Measurements from ENCODE around the gene BTG2.
A peak's percentile ranks its signal among the peaks of the same experiment; 100 is the strongest.
"Not testable (repeated sequence)": the region's sequence is repeated elsewhere in the genome, so short reads cannot be mapped to it uniquely, and the experiment has no call there.

BTG2 gene, protein sequence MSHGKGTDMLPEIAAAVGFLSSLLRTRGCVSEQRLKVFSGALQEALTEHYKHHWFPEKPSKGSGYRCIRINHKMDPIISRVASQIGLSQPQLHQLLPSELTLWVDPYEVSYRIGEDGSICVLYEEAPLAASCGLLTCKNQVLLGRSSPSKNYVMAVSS

DNA sequence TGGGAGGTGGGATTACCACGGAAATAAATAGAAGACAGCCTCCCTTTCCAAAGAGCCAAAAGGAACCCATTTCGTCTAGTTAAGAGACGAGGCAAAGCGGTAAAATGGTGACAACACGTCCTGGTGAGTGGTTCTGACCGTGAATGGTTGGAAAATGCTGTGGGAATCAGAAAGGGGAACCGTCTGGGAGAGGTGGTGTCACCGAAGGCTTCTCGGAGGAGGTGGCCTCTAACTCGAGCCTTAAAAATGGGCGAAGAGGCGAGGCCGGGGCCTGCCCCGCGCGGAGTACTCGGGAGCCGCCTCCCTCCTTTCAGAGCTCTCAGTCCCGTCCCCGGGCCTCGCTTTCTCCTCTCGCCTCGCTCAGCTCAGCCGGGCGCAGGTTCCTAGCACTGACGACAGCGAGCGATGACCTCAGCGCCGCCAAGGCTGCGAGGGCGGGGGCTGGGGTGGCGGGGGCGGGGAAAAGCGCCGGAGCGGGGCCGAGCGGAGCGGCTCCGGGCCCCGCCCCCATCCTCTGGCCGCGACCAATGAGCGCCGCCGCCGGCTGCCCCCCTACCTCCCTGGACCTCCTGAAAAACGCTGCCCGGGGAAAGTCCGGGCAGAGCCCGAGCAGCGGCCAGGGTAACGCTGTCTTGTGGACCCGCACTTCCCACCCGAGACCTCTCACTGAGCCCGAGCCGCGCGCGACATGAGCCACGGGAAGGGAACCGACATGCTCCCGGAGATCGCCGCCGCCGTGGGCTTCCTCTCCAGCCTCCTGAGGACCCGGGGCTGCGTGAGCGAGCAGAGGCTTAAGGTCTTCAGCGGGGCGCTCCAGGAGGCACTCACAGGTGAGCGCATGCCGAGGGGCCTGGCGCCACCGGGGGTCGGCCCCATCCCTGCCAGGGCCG lies at the start of gene BTG2:
TSS of gene BTG2 (plus strand) at position 601 of the 890 bp plus-strand sequence. CDS start at position 689, 88 bp downstream.
- DNase-seq (ENCODE audit: low read depth in 2 of 2), result peak; percentile 82 to 95
- TF ChIP-seq, protein P1, sequence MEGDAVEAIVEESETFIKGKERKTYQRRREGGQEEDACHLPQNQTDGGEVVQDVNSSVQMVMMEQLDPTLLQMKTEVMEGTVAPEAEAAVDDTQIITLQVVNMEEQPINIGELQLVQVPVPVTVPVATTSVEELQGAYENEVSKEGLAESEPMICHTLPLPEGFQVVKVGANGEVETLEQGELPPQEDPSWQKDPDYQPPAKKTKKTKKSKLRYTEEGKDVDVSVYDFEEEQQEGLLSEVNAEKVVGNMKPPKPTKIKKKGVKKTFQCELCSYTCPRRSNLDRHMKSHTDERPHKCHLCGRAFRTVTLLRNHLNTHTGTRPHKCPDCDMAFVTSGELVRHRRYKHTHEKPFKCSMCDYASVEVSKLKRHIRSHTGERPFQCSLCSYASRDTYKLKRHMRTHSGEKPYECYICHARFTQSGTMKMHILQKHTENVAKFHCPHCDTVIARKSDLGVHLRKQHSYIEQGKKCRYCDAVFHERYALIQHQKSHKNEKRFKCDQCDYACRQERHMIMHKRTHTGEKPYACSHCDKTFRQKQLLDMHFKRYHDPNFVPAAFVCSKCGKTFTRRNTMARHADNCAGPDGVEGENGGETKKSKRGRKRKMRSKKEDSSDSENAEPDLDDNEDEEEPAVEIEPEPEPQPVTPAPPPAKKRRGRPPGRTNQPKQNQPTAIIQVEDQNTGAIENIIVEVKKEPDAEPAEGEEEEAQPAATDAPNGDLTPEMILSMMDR (IDR thresholded peaks at IDR 0.05; ENCODE audit: low read depth, low read length), result no peak
- H3K4me3 ChIP-seq (replicated peaks in 1 of 2; ENCODE audit: low read depth in 2 of 2, low read length in 2 of 2), result peak within 1 kb of the TSS; percentile 93 to 95

DNA sequence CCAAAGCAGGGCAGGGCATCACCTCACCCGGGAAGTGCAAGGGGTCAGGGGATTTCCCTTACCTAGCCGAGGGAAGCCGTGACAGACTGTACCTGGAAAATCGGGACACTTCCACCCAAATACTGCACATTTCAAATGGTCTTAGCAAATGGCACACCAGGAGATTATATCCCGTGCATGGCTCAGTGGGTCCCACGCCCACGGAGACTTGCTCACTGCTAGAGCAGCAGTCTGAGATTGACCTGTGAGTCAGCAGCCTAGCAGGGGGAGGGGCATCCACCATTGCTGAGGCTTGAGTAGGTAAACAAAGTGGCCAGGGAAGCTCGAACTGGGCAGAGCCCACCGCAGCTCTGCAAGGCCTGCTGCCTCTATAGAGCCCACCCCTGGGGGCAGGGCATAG lies 48.7 kb upstream of the BTG2 start:
- not testable (repeated sequence) for DNase-seq (ENCODE audit: low read depth in 2 of 2); H3K4me3 ChIP-seq (replicated peaks in 1 of 2; ENCODE audit: low read depth in 2 of 2, low read length in 2 of 2)

DNA sequence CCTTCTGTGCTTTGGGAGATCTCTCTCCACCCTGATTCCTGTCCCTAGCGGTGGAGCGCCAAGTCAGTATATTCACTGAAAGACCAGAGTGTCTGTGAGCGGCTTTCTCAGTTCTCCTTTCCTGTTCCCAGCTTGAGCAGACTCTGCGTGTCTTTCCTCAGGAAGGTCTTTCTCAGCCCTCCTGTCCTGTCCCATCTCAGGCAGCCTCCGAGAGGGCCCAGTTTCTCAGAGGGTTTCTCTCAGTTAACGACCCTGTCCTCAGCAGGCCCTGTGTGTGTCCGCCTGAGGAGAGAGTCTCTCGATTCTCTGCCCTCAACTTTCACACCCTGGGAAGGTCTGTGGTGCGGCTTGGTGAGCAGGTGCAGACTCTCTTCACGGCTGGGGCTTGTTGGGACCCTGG lies 41.8 kb upstream of the BTG2 start:
- DNase-seq (ENCODE audit: low read depth in 2 of 2), result no peak
- TF ChIP-seq, protein P1 (IDR thresholded peaks at IDR 0.05; ENCODE audit: low read depth, low read length), result no peak
- H3K4me3 ChIP-seq (replicated peaks in 1 of 2; ENCODE audit: low read depth in 2 of 2, low read length in 2 of 2), result no peak overlapping the region

DNA sequence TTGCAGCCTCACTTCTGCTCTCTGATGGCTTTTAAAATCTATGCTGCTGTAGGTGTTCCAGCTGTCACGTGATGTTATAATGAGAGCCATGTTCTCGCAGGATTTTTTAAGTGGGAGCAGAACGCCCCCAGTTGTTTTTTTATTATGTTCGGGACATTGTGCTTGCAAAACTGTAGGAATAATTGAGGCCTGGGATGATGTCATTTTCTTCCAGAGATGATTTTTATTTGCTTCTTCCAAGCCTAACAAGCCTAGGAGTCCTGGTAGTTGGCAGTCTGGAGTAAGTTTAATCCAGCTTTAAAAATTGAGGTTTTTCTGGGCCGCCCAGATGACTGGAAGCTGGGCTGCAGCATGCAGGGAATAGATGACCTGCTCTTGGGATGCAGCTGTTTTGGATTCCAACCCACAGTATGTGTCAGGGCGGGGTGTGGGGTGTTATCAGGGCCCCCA lies 41.2 kb upstream of the BTG2 start:
- DNase-seq (ENCODE audit: low read depth in 2 of 2), result no peak
- H3K4me3 ChIP-seq (replicated peaks in 1 of 2; ENCODE audit: low read depth in 2 of 2, low read length in 2 of 2), result no peak overlapping the region
- TF ChIP-seq, protein P1 (IDR thresholded peaks at IDR 0.05; ENCODE audit: low read depth, low read length), result no peak

DNA sequence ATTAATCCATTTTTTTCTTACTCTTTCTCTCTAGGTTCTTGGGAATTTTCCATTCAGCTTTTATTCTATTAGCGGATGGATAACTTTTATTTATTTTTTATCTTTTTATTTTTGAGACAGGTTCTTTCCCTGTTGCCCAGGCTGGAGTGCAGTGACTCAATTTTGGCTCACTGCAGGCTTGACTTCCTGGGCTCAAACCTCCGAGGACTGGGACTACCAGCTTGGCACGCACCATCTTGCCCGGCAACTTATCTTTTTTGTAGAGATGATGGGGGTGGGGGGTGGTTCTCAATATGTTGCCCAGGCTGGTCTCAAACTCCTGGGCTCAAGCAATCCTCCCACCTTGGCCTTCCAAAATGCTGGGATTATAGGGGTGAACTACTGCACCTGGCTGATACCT lies 39.8 kb upstream of the BTG2 start:
- DNase-seq (ENCODE audit: low read depth in 2 of 2), result no peak
- TF ChIP-seq, protein P1 (IDR thresholded peaks at IDR 0.05; ENCODE audit: low read depth, low read length), result no peak

DNA sequence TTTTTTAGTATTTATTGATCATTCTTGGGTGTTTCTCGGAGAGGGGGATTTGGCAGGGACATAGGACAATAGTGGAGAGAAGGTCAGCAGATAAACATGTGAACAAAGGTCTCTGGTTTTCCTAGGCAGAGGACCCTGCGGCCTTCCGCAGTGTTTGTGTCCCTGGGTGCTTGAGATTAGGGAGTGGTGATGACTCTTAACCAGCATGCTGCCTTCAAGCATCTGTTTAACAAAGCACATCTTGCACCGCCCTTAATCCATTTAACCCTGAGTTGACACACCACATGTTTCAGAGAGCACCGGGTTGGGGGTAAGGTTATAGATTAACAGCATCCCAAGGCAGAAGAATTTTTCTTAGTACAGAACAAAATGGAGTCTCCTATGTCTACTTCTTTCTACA lies 39.2 kb upstream of the BTG2 start:
- DNase-seq (ENCODE audit: low read depth in 2 of 2); H3K4me3 ChIP-seq (replicated peaks in 1 of 2; ENCODE audit: low read depth in 2 of 2, low read length in 2 of 2): not testable (repeated sequence)

More for the DNA sequence above, 39.8 kb upstream of the BTG2 start:
- no peak overlapping the region for H3K4me3 ChIP-seq (replicated peaks in 1 of 2; ENCODE audit: low read depth in 2 of 2, low read length in 2 of 2)

DNA sequence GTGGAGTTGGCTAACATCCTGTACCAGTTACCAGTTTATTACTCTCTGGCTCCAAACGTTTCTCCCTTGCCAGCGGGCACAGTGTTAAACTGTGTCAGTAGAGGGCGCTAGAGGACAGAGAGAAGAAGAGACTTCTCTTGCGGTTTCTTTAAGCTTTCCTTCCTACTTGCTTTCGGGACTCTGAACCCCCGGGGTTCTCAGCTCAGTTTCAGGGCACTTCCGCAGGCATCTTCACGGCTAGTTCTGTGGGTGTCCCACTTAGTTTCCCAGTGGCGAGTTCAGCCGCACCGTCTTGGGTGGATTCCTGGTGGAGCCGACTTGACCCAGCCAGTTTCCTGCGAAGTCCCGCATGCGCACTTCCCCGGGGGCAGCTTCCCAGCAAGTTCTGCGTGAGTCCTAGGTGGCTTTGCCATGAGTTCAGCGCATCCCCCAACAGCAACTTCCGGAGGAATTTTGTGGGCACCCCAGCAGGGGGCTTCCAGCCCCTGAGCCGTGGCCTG lies 37.9 kb upstream of the BTG2 start:
- H3K4me3 ChIP-seq (replicated peaks in 1 of 2; ENCODE audit: low read depth in 2 of 2, low read length in 2 of 2), result peak overlapping the region; percentile 55 to 64
- TF ChIP-seq, protein P1 (IDR thresholded peaks at IDR 0.05; ENCODE audit: low read depth, low read length), result peak; percentile 93
- DNase-seq (ENCODE audit: low read depth in 2 of 2), result peak; percentile 91 to 93

All from cardiac fibroblast (primary cell).